ENCODE results near the gene RREB1. TPM values are rescaled to one million over a fixed set of nuclear protein-coding genes. Genes with fewer than 3 reads are reported as not detected.

Gene RREB1
- total RNA-seq, 1 experiment from 2014 or later, result 30.7 TPM

DNA sequence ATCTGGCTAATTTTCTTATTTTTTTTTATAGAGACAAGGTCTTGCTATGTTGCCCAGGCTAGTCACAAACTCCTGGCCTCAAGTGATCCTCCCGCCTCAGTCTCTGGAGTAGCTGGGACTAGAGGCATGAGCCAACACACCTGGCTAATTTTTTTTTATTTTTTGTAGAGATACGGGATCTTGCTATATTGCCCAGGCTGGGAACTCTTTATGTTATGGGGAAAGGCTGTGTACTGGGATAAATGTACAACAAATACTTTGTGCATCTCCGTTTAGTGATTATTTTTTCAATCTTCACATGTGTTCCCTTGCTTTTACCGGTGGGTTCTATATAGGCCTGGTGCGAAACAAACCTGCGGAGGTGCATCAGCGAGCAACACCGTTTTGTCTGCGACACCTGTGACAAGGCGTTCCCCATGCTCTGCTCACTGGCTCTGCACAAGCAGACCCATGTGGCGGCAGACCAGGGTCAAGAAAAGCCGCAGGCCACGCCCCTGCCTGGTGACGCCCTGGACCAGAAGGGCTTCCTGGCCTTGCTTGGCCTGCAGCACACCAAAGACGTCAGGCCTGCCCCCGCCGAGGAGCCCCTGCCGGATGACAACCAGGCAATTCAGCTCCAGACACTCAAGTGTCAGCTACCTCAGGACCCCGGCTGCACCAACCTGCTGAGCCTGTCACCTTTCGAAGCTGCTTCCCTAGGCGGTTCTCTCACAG is 121.1 kb downstream of the RREB1 start:
- in situ Hi-C loops (cut with HindIII; ENCODE audit: low pct_unique_long_range_greater_than_20kb, low sequenced_read_pairs) (no loop called here), intact Hi-C loops (cut with micrococcal nuclease; ENCODE audit: unreplicated experiment) (no loop called here)
- no peaks in the 10 kb centered on the region for H3K27me3 ChIP-seq (ENCODE audit: control insufficient read depth, insufficient read depth, low read length)
- ChIA-PET POLR2A (interaction anchor here (0.6 kb wide), 1 partner anchor 336 kb away, joined by 3 read pairs; no protein-coding TSS in a partner anchor), CTCF (no interaction called here)
- no peak for DNase-seq (ENCODE audit: low read depth, low spot score)
- H3K9me3 ChIP-seq (ENCODE audit: control insufficient read depth, insufficient read depth, low read depth, low read length), result no peaks in the 10 kb centered on the region
- no TSS peak for BruUV-seq (replicated peaks)
- no peak overlapping the region for H3K27ac ChIP-seq (ENCODE audit: low read length)
- peaks cover 3% of the 10 kb centered on the region for H3K36me3 ChIP-seq (ENCODE audit: control insufficient read depth, insufficient read depth, low read length)
- no peak for TF ChIP-seq TCF7L2 (IDR thresholded peaks at IDR 0.05; ENCODE audit: low read depth, low read length)
- TF ChIP-seq SIN3A (IDR thresholded peaks at IDR 0.05; ENCODE audit: borderline replicate concordance, insufficient read depth, low read depth, low read length), result no peak
- TF ChIP-seq CTCF (IDR thresholded peaks at IDR 0.05), result no peak
- TF ChIP-seq POLR2AphosphoS5 (IDR thresholded peaks at IDR 0.05; ENCODE audit: low read depth, low read length), result no peak
- TF ChIP-seq, protein P1, sequence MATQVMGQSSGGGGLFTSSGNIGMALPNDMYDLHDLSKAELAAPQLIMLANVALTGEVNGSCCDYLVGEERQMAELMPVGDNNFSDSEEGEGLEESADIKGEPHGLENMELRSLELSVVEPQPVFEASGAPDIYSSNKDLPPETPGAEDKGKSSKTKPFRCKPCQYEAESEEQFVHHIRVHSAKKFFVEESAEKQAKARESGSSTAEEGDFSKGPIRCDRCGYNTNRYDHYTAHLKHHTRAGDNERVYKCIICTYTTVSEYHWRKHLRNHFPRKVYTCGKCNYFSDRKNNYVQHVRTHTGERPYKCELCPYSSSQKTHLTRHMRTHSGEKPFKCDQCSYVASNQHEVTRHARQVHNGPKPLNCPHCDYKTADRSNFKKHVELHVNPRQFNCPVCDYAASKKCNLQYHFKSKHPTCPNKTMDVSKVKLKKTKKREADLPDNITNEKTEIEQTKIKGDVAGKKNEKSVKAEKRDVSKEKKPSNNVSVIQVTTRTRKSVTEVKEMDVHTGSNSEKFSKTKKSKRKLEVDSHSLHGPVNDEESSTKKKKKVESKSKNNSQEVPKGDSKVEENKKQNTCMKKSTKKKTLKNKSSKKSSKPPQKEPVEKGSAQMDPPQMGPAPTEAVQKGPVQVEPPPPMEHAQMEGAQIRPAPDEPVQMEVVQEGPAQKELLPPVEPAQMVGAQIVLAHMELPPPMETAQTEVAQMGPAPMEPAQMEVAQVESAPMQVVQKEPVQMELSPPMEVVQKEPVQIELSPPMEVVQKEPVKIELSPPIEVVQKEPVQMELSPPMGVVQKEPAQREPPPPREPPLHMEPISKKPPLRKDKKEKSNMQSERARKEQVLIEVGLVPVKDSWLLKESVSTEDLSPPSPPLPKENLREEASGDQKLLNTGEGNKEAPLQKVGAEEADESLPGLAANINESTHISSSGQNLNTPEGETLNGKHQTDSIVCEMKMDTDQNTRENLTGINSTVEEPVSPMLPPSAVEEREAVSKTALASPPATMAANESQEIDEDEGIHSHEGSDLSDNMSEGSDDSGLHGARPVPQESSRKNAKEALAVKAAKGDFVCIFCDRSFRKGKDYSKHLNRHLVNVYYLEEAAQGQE (IDR thresholded peaks at IDR 0.05; ENCODE audit: insufficient read depth in 1 of 2, low read depth in 2 of 2, low read length in 1 of 2), result no peak
- H3K4me3 ChIP-seq (ENCODE audit: low read depth in 2 of 2, low read length in 2 of 2), result no peak overlapping the region
- no peak for ATAC-seq
- H3K4me1 ChIP-seq (ENCODE audit: control insufficient read depth, insufficient read depth, low read length), result no peaks in the 10 kb centered on the region

GRCh38 chr6:7229376-7230326 is 121.9 kb downstream of the RREB1 start:
- ChIA-PET CTCF (no interaction called here), POLR2A (no interaction called here)
- DNase-seq (ENCODE audit: low read depth, low spot score) (no peak), ATAC-seq (no peak)
- peaks cover 3% of the 10 kb centered on the region; the same call in 1 of the 2 replicates for H3K36me3 ChIP-seq (ENCODE audit: control insufficient read depth, insufficient read depth, low read length)
- no peak overlapping the region for H3K27ac ChIP-seq (ENCODE audit: low read length)
- H3K9me3 ChIP-seq (ENCODE audit: control insufficient read depth, insufficient read depth, low read depth, low read length), result no peaks in the 10 kb centered on the region
- H3K4me3 ChIP-seq (ENCODE audit: low read depth in 2 of 2, low read length in 2 of 2), result no peak overlapping the region
- TF ChIP-seq SIN3A (IDR thresholded peaks at IDR 0.05; ENCODE audit: borderline replicate concordance, insufficient read depth, low read depth, low read length), result no peak
- no peak for TF ChIP-seq CTCF (IDR thresholded peaks at IDR 0.05)
- TF ChIP-seq, protein P1 (IDR thresholded peaks at IDR 0.05; ENCODE audit: insufficient read depth in 1 of 2, low read depth in 2 of 2, low read length in 1 of 2), result no peak
- no peak for TF ChIP-seq TCF7L2 (IDR thresholded peaks at IDR 0.05; ENCODE audit: low read depth, low read length)
- TF ChIP-seq POLR2AphosphoS5 (IDR thresholded peaks at IDR 0.05; ENCODE audit: low read depth, low read length), result no peak
- BruUV-seq (replicated peaks), result no TSS peak
- in situ Hi-C loops (cut with HindIII; ENCODE audit: low pct_unique_long_range_greater_than_20kb, low sequenced_read_pairs) (no loop called here), intact Hi-C loops (cut with micrococcal nuclease; ENCODE audit: unreplicated experiment) (no loop called here)
- H3K4me1 ChIP-seq (ENCODE audit: control insufficient read depth, insufficient read depth, low read length), result no peaks in the 10 kb centered on the region
- H3K27me3 ChIP-seq (ENCODE audit: control insufficient read depth, insufficient read depth, low read length), result no peaks in the 10 kb centered on the region
